Inflammatory macrophage treated with lipopolysaccharide for 4 hours (primary cell): ENCODE data around the gene COPG2.

Source experiments
- DNase-seq: peaks from one replicate; pipeline ENCODE4 v3.0.0-alpha.2; 2020

The COPG2 gene

GRCh38 chr7:130461272-130461671, 207.3 kb downstream of the COPG2 start:
- DNase-seq, result no peak

GRCh38 chr7:130458257-130458656, 210.3 kb downstream of the COPG2 start:
- peak; percentile 67 for DNase-seq
